Activated B cell treated with CpG ODN at 0.5 μM for 24 hours (primary cell): ENCODE measurements around the gene ACSL4. TPM values are rescaled to one million over a fixed set of nuclear protein-coding genes. Genes with fewer than 3 reads are reported as not detected.

Experiments
- ATAC-seq: fragments of 200-7000 bp; cut with Tn5 transposase; one replicate; pipeline ENCODE4 v1.10.0; 2021; ENCODE audit warnings: low read depth, mild to moderate bottlenecking, moderate library complexity
- CTCF ChIA-PET: fragments of 350-600 bp; sonication (Branson Sonifier 250); formaldehyde crosslinking; loops from one replicate; lab custom pipeline; 2021; ENCODE audit warnings: antibody characterized with exemption; lab: Charles Lee
- POLR2A ChIA-PET: fragments of 350-600 bp; sonication (Branson Sonifier 250); formaldehyde crosslinking; loops from one replicate; lab custom pipeline; 2021; ENCODE audit warnings: antibody characterized with exemption; lab: Charles Lee
- DNase-seq: peaks from one replicate; pipeline ENCODE4 v3.0.0; 2022
- H3K27ac Mint-ChIP-seq: one replicate; pipeline ENCODE4 v1.8.0; 2020; ENCODE audit warnings: mixed read lengths
- H3K27me3 Mint-ChIP-seq: one replicate; pipeline ENCODE4 v1.8.0; 2021; ENCODE audit warnings: mixed read lengths
- H3K36me3 Mint-ChIP-seq: one replicate; pipeline ENCODE4 v1.8.0; 2021; ENCODE audit warnings: low read depth, mixed read lengths
- H3K4me1 Mint-ChIP-seq: one replicate; pipeline ENCODE4 v1.8.0; 2021; ENCODE audit warnings: mixed read lengths
- H3K4me3 Mint-ChIP-seq: one replicate; pipeline ENCODE4 v1.8.0; 2020; ENCODE audit warnings: mild to moderate bottlenecking, mixed read lengths
- H3K9me3 Mint-ChIP-seq: one replicate; pipeline ENCODE4 v1.8.0; 2020; ENCODE audit warnings: mixed read lengths
- intact Hi-C: fragments of 100-400 bp; cut with micrococcal nuclease; formaldehyde crosslinking; loops from one replicate; pipeline ENCODE4 v1.15.1; 2024
- total RNA-seq: library from RNA; stranded (reverse); gene quantifications from 2 replicates; pipeline ENCODE4 v1.2.3, GENCODE V29; 2022
- TF ChIP-seq, protein P1 (sequence below): fragments of 200-600 bp; IDR thresholded peaks from one replicate; pipeline ENCODE4 v1.8.0; 2022; ENCODE audit warnings: antibody characterized with exemption, mild to moderate bottlenecking

ACSL4 gene
- total RNA-seq, 1 donor from 2014 or later = 55.2 TPM

DNA sequence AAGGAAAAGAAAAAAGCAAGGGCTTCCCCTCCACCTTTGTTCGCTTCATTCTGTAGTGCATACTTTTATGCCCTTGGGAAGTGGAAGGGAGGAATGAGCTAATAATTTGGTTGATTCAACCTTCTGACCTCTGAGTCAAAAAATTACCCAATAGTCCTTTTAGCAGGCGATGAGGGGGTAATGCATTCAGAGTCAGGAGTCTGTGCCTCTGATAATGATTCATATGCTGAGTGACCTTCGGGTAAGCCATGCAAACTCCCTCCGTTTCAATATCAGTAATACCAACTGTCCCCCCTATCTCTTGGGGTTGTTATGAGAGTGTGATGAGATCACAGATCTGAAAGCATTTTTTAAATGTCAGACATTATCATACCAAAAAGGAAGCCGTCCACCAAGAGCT is 41.6 kb upstream of the ACSL4 start:
- Mint-ChIP-seq H3K27me3 (no peaks in the 10 kb centered on the region), H3K4me3 (no peak overlapping the region), H3K36me3 (no peaks in the 10 kb centered on the region), H3K9me3 (peaks cover 7% of the 10 kb centered on the region), H3K27ac (no peak overlapping the region), H3K4me1 (no peaks in the 10 kb centered on the region)
- POLR2A ChIA-PET = interaction anchor here (0.7 to 1.4 kb wide), 2 partner anchors 9 to 108 kb away, joined by 4 to 6 read pairs; no protein-coding TSS in a partner anchor
- intact Hi-C loops = loop anchor here (2.0 kb wide), 1 partner anchor 42 kb away; the partner anchor contains the start of gene ACSL4
- CTCF ChIA-PET = no interaction called here
- TF ChIP-seq, protein P1, sequence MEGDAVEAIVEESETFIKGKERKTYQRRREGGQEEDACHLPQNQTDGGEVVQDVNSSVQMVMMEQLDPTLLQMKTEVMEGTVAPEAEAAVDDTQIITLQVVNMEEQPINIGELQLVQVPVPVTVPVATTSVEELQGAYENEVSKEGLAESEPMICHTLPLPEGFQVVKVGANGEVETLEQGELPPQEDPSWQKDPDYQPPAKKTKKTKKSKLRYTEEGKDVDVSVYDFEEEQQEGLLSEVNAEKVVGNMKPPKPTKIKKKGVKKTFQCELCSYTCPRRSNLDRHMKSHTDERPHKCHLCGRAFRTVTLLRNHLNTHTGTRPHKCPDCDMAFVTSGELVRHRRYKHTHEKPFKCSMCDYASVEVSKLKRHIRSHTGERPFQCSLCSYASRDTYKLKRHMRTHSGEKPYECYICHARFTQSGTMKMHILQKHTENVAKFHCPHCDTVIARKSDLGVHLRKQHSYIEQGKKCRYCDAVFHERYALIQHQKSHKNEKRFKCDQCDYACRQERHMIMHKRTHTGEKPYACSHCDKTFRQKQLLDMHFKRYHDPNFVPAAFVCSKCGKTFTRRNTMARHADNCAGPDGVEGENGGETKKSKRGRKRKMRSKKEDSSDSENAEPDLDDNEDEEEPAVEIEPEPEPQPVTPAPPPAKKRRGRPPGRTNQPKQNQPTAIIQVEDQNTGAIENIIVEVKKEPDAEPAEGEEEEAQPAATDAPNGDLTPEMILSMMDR = no peak
- DNase-seq (no peak), ATAC-seq (peak; percentile 73)

DNA sequence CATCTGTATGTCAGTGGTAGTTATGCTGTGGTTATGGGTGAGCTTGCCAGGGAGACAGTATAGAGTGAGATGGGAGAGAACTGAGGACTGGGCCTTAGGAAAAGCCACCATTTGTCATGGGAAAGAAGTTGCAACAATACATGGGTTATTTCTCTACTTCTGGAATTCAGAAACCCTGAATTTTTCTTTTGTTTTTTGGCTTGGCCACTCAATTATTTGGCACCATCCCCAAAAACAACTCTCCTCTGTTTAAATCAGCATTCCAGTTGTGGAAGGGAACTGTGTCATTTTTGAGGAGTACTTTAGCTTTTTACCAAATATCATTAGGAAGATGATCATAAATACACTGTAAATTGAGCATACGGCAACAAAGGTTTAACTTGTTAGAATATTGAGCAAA is 41.1 kb upstream of the ACSL4 start:
- no peaks in the 10 kb centered on the region for H3K36me3 Mint-ChIP-seq
- ChIA-PET POLR2A (interaction anchor here (1.4 kb wide), 1 partner anchor 9 kb away, joined by 6 read pairs; no protein-coding TSS in a partner anchor), CTCF (no interaction called here)
- no peaks in the 10 kb centered on the region for H3K27me3 Mint-ChIP-seq
- intact Hi-C loops = loop anchor here (2.0 kb wide), 1 partner anchor 41 kb away; the partner anchor contains the start of gene ACSL4
- TF ChIP-seq, protein P1 = no peak
- H3K4me1 Mint-ChIP-seq = no peaks in the 10 kb centered on the region
- no peak overlapping the region for H3K27ac Mint-ChIP-seq
- no peak for ATAC-seq
- H3K9me3 Mint-ChIP-seq = peaks cover 9% of the 10 kb centered on the region
- no peak overlapping the region for H3K4me3 Mint-ChIP-seq
- no peak for DNase-seq

DNA sequence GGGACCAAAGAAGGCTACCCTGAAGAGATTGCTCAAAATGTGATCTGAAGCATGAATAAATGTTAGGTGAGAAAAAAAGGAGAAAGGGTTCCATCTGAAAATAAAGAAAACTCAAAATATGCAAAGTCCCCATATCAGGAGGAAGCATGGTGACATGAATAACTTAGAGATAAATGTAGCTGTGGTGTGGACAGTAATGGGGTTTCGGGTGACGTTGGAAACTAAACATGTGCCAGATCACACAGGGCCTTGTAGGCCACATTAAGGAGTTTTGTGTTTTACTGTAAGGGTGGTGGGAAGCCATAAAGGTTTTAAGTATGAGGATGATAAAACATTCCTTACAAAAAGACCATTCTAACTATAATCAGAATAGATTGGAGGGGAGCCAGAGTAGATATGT is 40.3 kb upstream of the ACSL4 start:
- intact Hi-C loops = no loop called here
- Mint-ChIP-seq H3K27me3 (no peaks in the 10 kb centered on the region), H3K4me3 (no peak overlapping the region), H3K36me3 (no peaks in the 10 kb centered on the region), H3K4me1 (no peaks in the 10 kb centered on the region), H3K9me3 (peaks cover 9% of the 10 kb centered on the region), H3K27ac (no peak overlapping the region)
- ChIA-PET POLR2A (no interaction called here), CTCF (no interaction called here)
- TF ChIP-seq, protein P1 = no peak
- DNase-seq (no peak), ATAC-seq (no peak)

DNA sequence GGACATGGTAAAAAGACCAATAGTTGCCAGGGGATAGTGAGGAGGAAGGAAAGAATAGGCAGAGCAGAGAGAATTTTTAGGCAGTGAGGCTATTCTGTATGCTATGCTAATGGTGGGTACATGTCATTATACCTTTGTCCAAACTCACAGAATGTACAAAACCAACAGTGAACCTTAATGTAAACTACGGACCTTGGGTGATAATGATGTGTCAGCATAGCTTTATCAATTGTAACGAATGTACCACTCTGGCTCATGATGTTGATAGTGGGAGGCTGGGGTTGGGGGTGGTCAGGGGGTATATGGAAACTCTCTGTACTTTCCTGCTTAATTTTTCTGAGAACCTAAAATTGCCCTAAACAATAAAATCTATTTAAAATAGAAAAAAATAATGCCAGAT is 37.7 kb upstream of the ACSL4 start:
- Mint-ChIP-seq H3K4me3 (no peak overlapping the region), H3K36me3 (no peaks in the 10 kb centered on the region), H3K27me3 (no peaks in the 10 kb centered on the region), H3K9me3 (peaks cover 15% of the 10 kb centered on the region), H3K27ac (no peak overlapping the region), H3K4me1 (no peaks in the 10 kb centered on the region)
- ChIA-PET POLR2A (no interaction called here), CTCF (no interaction called here)
- TF ChIP-seq, protein P1 = no peak
- intact Hi-C loops = no loop called here
- DNase-seq (no peak), ATAC-seq (no peak)

DNA sequence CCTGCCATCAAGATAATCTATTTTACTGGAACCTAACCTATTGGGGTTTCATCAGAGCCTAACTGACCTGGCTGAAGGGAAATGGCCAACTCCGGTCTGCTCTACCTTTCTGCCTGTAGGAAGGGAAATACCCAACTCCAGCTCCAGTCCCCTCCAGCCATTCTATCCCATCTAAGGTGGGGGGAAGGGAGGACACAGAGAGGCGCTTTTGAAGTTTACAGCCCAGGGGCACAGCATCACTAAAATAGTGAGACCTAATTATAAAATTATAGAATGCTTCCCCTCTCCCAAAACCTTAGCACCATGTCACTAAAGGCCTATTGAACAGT is 27.8 kb upstream of the ACSL4 start:
- no peak for DNase-seq
- TF ChIP-seq, protein P1 = no peak
- intact Hi-C loops = no loop called here
- no peak overlapping the region for H3K4me3 Mint-ChIP-seq
- no peak overlapping the region for H3K27ac Mint-ChIP-seq
- no peak for ATAC-seq
- H3K36me3 Mint-ChIP-seq = no peaks in the 10 kb centered on the region
- ChIA-PET POLR2A (no interaction called here), CTCF (no interaction called here)
- no peaks in the 10 kb centered on the region for H3K4me1 Mint-ChIP-seq
- H3K27me3 Mint-ChIP-seq = no peaks in the 10 kb centered on the region
- no peaks in the 10 kb centered on the region for H3K9me3 Mint-ChIP-seq
